Measurements from ENCODE around the gene FEV.
A peak's percentile ranks its signal among the peaks of the same experiment; 100 is the strongest.

FEV gene

GRCh38 chr2:218960309-218961165 lies 24.4 kb downstream of the FEV start:
- Histone ChIP-seq H3K9ac (ENCODE audit: low read length) (no peak overlapping the region), H3K23ac (ENCODE audit: low read length) (no peak overlapping the region), H3K18ac (ENCODE audit: low read length) (no peak overlapping the region), H3K4me3 (ENCODE audit: low read length) (no peak overlapping the region), H3K56ac (ENCODE audit: low read length) (no peak overlapping the region), H4K8ac (ENCODE audit: low read depth, low read length) (no peak overlapping the region), H2BK15ac (replicated peaks; ENCODE audit: low read depth) (no peak overlapping the region), H2BK5ac (ENCODE audit: low read length) (no peak overlapping the region), H2BK120ac (ENCODE audit: low read depth, low read length) (no peak overlapping the region), H3K36me3 (ENCODE audit: control insufficient read depth, insufficient read depth, low read length) (no peaks in the 10 kb centered on the region), H3K4me2 (ENCODE audit: low read length) (no peak overlapping the region), H2AK5ac (ENCODE audit: low read length) (no peak overlapping the region), H3K79me2 (ENCODE audit: control insufficient read depth, insufficient read depth, low read length) (no peaks in the 10 kb centered on the region), H3K27ac (ENCODE audit: low read depth, low read length) (no peak overlapping the region), H3K27me3 (ENCODE audit: insufficient read depth, low read length, poor library complexity) (peaks cover 25% of the 10 kb centered on the region), H3K4me1 (ENCODE audit: control insufficient read depth, low read depth, low read length) (peaks cover 10% of the 10 kb centered on the region), H4K5ac (ENCODE audit: low read length) (no peak overlapping the region), H3K4ac (ENCODE audit: low read depth, low read length) (no peak overlapping the region), H3K79me1 (ENCODE audit: low read length) (no peaks in the 10 kb centered on the region)
- DNase-seq: no peak
- no CpG with 5 or more reads among the region's 87 CpGs for WGBS (ENCODE audit: extremely low coverage, insufficient coverage, low lambda C conversion rate)

- Histone ChIP-seq H2BK5ac (ENCODE audit: low read length) (no peak overlapping the region), H3K36me3 (ENCODE audit: control insufficient read depth, insufficient read depth, low read length) (no peaks in the 10 kb centered on the region), H3K9ac (ENCODE audit: low read length) (no peak overlapping the region), H3K79me2 (ENCODE audit: control insufficient read depth, insufficient read depth, low read length) (no peaks in the 10 kb centered on the region), H4K5ac (ENCODE audit: low read length) (no peak overlapping the region), H3K4me1 (ENCODE audit: control insufficient read depth, low read depth, low read length) (peaks cover 10% of the 10 kb centered on the region), H4K8ac (ENCODE audit: low read depth, low read length) (no peak overlapping the region), H3K4ac (ENCODE audit: low read depth, low read length) (no peak overlapping the region), H2BK120ac (ENCODE audit: low read depth, low read length) (no peak overlapping the region), H3K27me3 (ENCODE audit: insufficient read depth, low read length, poor library complexity) (peaks cover 25% of the 10 kb centered on the region), H2BK15ac (replicated peaks; ENCODE audit: low read depth) (no peak overlapping the region), H3K27ac (ENCODE audit: low read depth, low read length) (no peak overlapping the region), H3K18ac (ENCODE audit: low read length) (no peak overlapping the region), H3K56ac (ENCODE audit: low read length) (no peak overlapping the region), H3K4me3 (ENCODE audit: low read length) (no peak overlapping the region), H3K23ac (ENCODE audit: low read length) (no peak overlapping the region), H2AK5ac (ENCODE audit: low read length) (no peak overlapping the region), H3K4me2 (ENCODE audit: low read length) (peak overlapping the region; percentile 39), H3K79me1 (ENCODE audit: low read length) (no peaks in the 10 kb centered on the region)
- no CpG with 5 or more reads among the region's 67 CpGs for WGBS (ENCODE audit: extremely low coverage, insufficient coverage, low lambda C conversion rate)
- DNase-seq: peak; percentile 13
Observed at GRCh38 chr2:218959761-218960308, 25.1 kb downstream of the FEV start.

GRCh38 chr2:218959141-218959731 lies 25.7 kb downstream of the FEV start, which contains the start of gene CDK5R2:
TSS of gene CDK5R2 (plus strand) at chr2:218959666. CDS start at chr2:218959821, 155 bp downstream.
- Histone ChIP-seq H3K27ac (ENCODE audit: low read depth, low read length) (no peak within 1 kb of the TSS), H3K23ac (ENCODE audit: low read length) (no peak within 1 kb of the TSS), H3K18ac (ENCODE audit: low read length) (no peak within 1 kb of the TSS), H4K5ac (ENCODE audit: low read length) (no peak within 1 kb of the TSS), H2BK120ac (ENCODE audit: low read depth, low read length) (no peak within 1 kb of the TSS), H2AK5ac (ENCODE audit: low read length) (no peak within 1 kb of the TSS), H3K56ac (ENCODE audit: low read length) (peak within 1 kb of the TSS; percentile 91), H2BK15ac (replicated peaks; ENCODE audit: low read depth) (no peak within 1 kb of the TSS), H3K79me2 (ENCODE audit: control insufficient read depth, insufficient read depth, low read length) (no peaks in the 10 kb centered on the region), H3K79me1 (ENCODE audit: low read length) (no peaks in the 10 kb centered on the region), H2BK5ac (ENCODE audit: low read length) (no peak within 1 kb of the TSS), H3K27me3 (ENCODE audit: insufficient read depth, low read length, poor library complexity) (peaks cover 25% of the 10 kb centered on the region), H3K4me2 (ENCODE audit: low read length) (peak within 1 kb of the TSS; percentile 74), H4K8ac (ENCODE audit: low read depth, low read length) (no peak within 1 kb of the TSS), H3K4me3 (ENCODE audit: low read length) (peak within 1 kb of the TSS; percentile 57), H3K36me3 (ENCODE audit: control insufficient read depth, insufficient read depth, low read length) (no peaks in the 10 kb centered on the region), H3K4me1 (ENCODE audit: control insufficient read depth, low read depth, low read length) (peaks cover 10% of the 10 kb centered on the region), H3K4ac (ENCODE audit: low read depth, low read length) (no peak within 1 kb of the TSS), H3K9ac (ENCODE audit: low read length) (peak within 1 kb of the TSS; percentile 75)
- no CpG with 5 or more reads among the region's 37 CpGs for WGBS (ENCODE audit: extremely low coverage, insufficient coverage, low lambda C conversion rate)
- peak; percentile 90 for DNase-seq

GRCh38 chr2:218958276-218958675 lies 26.7 kb downstream of the FEV start:
- Histone ChIP-seq H3K79me2 (ENCODE audit: control insufficient read depth, insufficient read depth, low read length) (no peaks in the 10 kb centered on the region), H4K8ac (ENCODE audit: low read depth, low read length) (no peak overlapping the region), H3K4me1 (ENCODE audit: control insufficient read depth, low read depth, low read length) (peaks cover 2% of the 10 kb centered on the region), H2BK5ac (ENCODE audit: low read length) (no peak overlapping the region), H2AK5ac (ENCODE audit: low read length) (no peak overlapping the region), H3K9ac (ENCODE audit: low read length) (no peak overlapping the region), H3K56ac (ENCODE audit: low read length) (no peak overlapping the region), H3K4ac (ENCODE audit: low read depth, low read length) (no peak overlapping the region), H3K36me3 (ENCODE audit: control insufficient read depth, insufficient read depth, low read length) (no peaks in the 10 kb centered on the region), H3K79me1 (ENCODE audit: low read length) (no peaks in the 10 kb centered on the region), H2BK15ac (replicated peaks; ENCODE audit: low read depth) (no peak overlapping the region), H3K27me3 (ENCODE audit: insufficient read depth, low read length, poor library complexity) (peaks cover 25% of the 10 kb centered on the region), H4K5ac (ENCODE audit: low read length) (no peak overlapping the region), H3K4me3 (ENCODE audit: low read length) (no peak overlapping the region), H3K18ac (ENCODE audit: low read length) (no peak overlapping the region), H3K23ac (ENCODE audit: low read length) (no peak overlapping the region), H3K27ac (ENCODE audit: low read depth, low read length) (no peak overlapping the region), H3K4me2 (ENCODE audit: low read length) (no peak overlapping the region), H2BK120ac (ENCODE audit: low read depth, low read length) (no peak overlapping the region)
- WGBS (ENCODE audit: extremely low coverage, insufficient coverage, low lambda C conversion rate): no CpG with 5 or more reads among the region's 1 CpG
- DNase-seq: no peak

- H3K79me2 ChIP-seq (ENCODE audit: control insufficient read depth, insufficient read depth, low read length): no peaks in the 10 kb centered on the region
- no peaks in the 10 kb centered on the region for H3K36me3 ChIP-seq (ENCODE audit: control insufficient read depth, insufficient read depth, low read length)
- no peak overlapping the region for H3K4me3 ChIP-seq (ENCODE audit: low read length)
- H4K5ac ChIP-seq (ENCODE audit: low read length): no peak overlapping the region
- H3K23ac ChIP-seq (ENCODE audit: low read length): no peak overlapping the region
- H3K56ac ChIP-seq (ENCODE audit: low read length): no peak overlapping the region
- no peak overlapping the region for H3K4me2 ChIP-seq (ENCODE audit: low read length)
- WGBS (ENCODE audit: extremely low coverage, insufficient coverage, low lambda C conversion rate): no CpG with 5 or more reads among the region's 4 CpGs
- no peak overlapping the region for H3K9ac ChIP-seq (ENCODE audit: low read length)
- H2AK5ac ChIP-seq (ENCODE audit: low read length): no peak overlapping the region
- H3K18ac ChIP-seq (ENCODE audit: low read length): no peak overlapping the region
- no peak overlapping the region for H3K27ac ChIP-seq (ENCODE audit: low read depth, low read length)
- H3K4ac ChIP-seq (ENCODE audit: low read depth, low read length): no peak overlapping the region
- H2BK5ac ChIP-seq (ENCODE audit: low read length): no peak overlapping the region
- peaks cover 2% of the 10 kb centered on the region for H3K4me1 ChIP-seq (ENCODE audit: control insufficient read depth, low read depth, low read length)
- DNase-seq: no peak
- peaks cover 25% of the 10 kb centered on the region for H3K27me3 ChIP-seq (ENCODE audit: insufficient read depth, low read length, poor library complexity)
- H3K79me1 ChIP-seq (ENCODE audit: low read length): no peaks in the 10 kb centered on the region
- no peak overlapping the region for H2BK15ac ChIP-seq (replicated peaks; ENCODE audit: low read depth)
- H4K8ac ChIP-seq (ENCODE audit: low read depth, low read length): no peak overlapping the region
- H2BK120ac ChIP-seq (ENCODE audit: low read depth, low read length): no peak overlapping the region
Observed at GRCh38 chr2:218957671-218958070, 27.3 kb downstream of the FEV start.

All from mesendoderm (in vitro differentiated cells).